ENCODE data around the gene KLC4. TPM values are rescaled to one million over a fixed set of nuclear protein-coding genes. Genes with fewer than 3 reads are reported as not detected.

KLC4 gene
- total RNA-seq, 6 experiments from 2014 or later, result 45.8 to 134 (median 65.0) TPM

DNA sequence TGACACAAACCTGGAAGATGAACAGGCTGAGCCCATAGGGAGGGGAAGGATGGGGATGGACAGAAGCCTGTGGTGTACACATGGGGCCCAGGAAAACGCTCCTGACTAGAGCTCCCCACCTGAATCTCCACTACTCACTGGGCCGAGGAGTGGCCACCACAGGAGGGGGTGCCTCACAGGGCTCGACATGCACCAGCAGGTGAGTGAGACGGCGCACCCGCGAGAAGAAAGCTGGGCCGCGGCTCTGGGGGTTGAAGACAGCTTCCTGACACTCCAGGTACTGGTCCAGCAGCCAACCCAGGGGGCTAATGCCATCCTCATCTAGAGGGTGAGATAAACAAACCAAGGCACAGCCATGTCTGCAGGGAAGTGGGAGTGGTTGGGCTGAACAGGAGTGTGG is 16.1 kb upstream of the KLC4 start:
- TF ChIP-seq POLR2A (IDR thresholded peaks at IDR 0.05), result no peak
- TF ChIP-seq, protein P1, sequence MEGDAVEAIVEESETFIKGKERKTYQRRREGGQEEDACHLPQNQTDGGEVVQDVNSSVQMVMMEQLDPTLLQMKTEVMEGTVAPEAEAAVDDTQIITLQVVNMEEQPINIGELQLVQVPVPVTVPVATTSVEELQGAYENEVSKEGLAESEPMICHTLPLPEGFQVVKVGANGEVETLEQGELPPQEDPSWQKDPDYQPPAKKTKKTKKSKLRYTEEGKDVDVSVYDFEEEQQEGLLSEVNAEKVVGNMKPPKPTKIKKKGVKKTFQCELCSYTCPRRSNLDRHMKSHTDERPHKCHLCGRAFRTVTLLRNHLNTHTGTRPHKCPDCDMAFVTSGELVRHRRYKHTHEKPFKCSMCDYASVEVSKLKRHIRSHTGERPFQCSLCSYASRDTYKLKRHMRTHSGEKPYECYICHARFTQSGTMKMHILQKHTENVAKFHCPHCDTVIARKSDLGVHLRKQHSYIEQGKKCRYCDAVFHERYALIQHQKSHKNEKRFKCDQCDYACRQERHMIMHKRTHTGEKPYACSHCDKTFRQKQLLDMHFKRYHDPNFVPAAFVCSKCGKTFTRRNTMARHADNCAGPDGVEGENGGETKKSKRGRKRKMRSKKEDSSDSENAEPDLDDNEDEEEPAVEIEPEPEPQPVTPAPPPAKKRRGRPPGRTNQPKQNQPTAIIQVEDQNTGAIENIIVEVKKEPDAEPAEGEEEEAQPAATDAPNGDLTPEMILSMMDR (IDR thresholded peaks at IDR 0.05), result no peak
- DNase-seq (no peak), ATAC-seq (no peak)
- Histone ChIP-seq H3K27me3 (no peaks in the 10 kb centered on the region), H3K4me1 (no peaks in the 10 kb centered on the region), H3K4me3 (no peak overlapping the region), H3K27ac (no peak overlapping the region), H3K9me3 (no peaks in the 10 kb centered on the region), H3K36me3 (peaks cover 0 to 38% (median 19%) of the 10 kb centered on the region in 4 donors)
- intact Hi-C loops (cut with DNase I), result loop anchor here in 1 of 2 donors (10.0 kb wide), 1 partner anchor 139 kb away; no protein-coding TSS in a partner anchor
- WGBS (ENCODE audit: insufficient coverage, low coverage, low lambda C conversion rate, missing lambda C conversion rate), result 93% methylated on average over 5 of the region's 9 CpGs

DNA sequence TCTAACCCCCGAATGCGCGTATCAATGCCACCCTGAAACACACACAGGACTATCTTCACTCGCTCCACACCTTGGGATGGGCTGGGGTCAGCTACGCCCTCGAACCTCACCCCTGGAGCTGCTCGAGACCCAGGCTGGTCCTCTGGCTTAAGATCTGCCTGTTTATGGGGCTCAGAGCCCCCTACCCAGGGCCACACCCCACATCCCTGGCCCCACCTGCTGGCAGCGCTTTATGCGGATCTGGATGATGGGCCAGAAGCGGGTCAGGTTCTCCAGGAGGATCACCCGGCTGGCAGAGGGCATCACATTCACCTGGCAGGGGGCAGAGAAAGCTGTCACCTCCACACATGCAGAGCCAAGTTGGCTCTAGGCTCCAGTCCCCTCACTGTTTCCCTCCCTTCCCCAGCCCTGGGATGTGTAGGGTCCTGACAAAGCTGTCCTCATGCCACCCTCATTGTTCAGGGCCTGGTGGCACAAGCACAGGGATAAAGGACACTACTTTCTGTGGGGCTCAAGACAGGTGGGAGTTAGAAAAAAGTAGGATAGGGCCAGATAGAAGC is 14.0 kb upstream of the KLC4 start:
- Histone ChIP-seq H3K27ac (no peak overlapping the region), H3K9me3 (no peaks in the 10 kb centered on the region), H3K36me3 (peaks cover 0 to 43% (median 25%) of the 10 kb centered on the region in 4 donors), H3K27me3 (no peaks in the 10 kb centered on the region), H3K4me1 (no peaks in the 10 kb centered on the region), H3K4me3 (no peak overlapping the region)
- intact Hi-C loops (cut with DNase I), result loop anchor here in 1 of 2 donors (10.0 kb wide), 1 partner anchor 141 kb away; no protein-coding TSS in a partner anchor
- ATAC-seq (no peak), DNase-seq (no peak)
- no peak for TF ChIP-seq POLR2A (IDR thresholded peaks at IDR 0.05)
- TF ChIP-seq, protein P1 (IDR thresholded peaks at IDR 0.05), result no peak
- WGBS (ENCODE audit: insufficient coverage, low coverage, low lambda C conversion rate, missing lambda C conversion rate), result 84% methylated on average over 5 of the region's 11 CpGs

DNA sequence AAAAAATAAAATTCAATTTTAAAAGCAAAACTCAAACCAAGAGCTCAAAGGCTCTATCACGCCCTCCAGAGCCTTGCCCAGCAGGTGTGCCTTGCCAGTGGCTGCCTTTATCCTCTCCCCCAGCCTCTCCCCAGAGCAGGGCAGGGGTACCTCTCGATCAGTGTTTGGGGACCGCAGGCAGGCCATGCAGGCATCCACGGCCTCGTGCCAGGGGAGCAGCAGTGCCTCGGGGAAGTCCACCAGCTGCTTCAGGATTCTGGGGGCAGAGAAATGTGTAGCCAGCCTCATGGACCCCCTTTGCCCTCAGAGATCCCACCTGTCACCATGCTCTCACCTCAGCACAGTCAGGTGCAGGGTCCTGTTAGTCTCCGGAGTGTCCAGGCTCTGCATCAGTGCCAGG is 11.4 kb upstream of the KLC4 start:
- intact Hi-C loops (cut with DNase I), result loop anchor here in 1 of 2 donors (10.0 kb wide), 1 partner anchor 143 kb away; no protein-coding TSS in a partner anchor
- no peak overlapping the region for H3K4me3 ChIP-seq
- no peak overlapping the region for H3K27ac ChIP-seq
- WGBS (ENCODE audit: insufficient coverage, low coverage, low lambda C conversion rate, missing lambda C conversion rate), result 100% methylated on average over 4 of the region's 7 CpGs
- no peaks in the 10 kb centered on the region for H3K9me3 ChIP-seq
- TF ChIP-seq POLR2A (IDR thresholded peaks at IDR 0.05), result no peak
- TF ChIP-seq, protein P1 (IDR thresholded peaks at IDR 0.05), result no peak
- DNase-seq (no peak), ATAC-seq (no peak)
- peaks cover 0 to 3% (median 0%) of the 10 kb centered on the region in 4 donors for H3K4me1 ChIP-seq
- no peaks in the 10 kb centered on the region for H3K27me3 ChIP-seq
- H3K36me3 ChIP-seq, result peaks cover 0 to 32% (median 17%) of the 10 kb centered on the region in 4 donors

DNA sequence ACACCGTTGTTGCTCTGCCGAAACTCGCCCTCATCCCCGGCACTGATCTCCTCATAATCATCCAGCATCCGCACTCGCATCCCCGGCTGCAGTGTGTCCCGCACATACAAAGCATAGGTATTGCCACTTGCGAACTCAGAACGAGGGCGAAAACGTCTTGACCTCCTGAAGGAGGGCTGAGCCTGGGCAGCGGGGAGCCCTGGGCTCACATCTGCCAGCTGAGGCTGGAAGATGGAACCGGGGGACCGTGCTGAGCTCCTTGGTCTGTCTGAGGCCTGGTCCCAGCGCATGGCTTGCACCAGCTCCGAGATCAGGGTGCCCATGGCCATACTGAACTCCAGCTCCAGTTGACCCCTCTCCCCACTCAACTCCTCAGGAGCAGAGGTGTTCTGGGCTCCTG is 8.4 kb upstream of the KLC4 start:
- no peaks in the 10 kb centered on the region for H3K27me3 ChIP-seq
- intact Hi-C loops (cut with DNase I), result no loop called here
- WGBS (ENCODE audit: insufficient coverage, low coverage, low lambda C conversion rate, missing lambda C conversion rate), result 82% methylated on average over 6 of the region's 17 CpGs
- H3K27ac ChIP-seq, result no peak overlapping the region
- no peaks in the 10 kb centered on the region for H3K9me3 ChIP-seq
- DNase-seq (no peak), ATAC-seq (no peak)
- TF ChIP-seq, protein P1 (IDR thresholded peaks at IDR 0.05), result no peak
- no peak for TF ChIP-seq POLR2A (IDR thresholded peaks at IDR 0.05)
- H3K4me3 ChIP-seq, result no peak overlapping the region
- peaks cover 0 to 3% (median 0%) of the 10 kb centered on the region in 4 donors for H3K4me1 ChIP-seq
- H3K36me3 ChIP-seq, result peaks cover 0 to 34% (median 18%) of the 10 kb centered on the region in 4 donors

Data from right lobe of liver (tissue), 6 donors.